Ascending aorta (tissue), 2 donors: ENCODE data around the gene SAMM50. TPM values are rescaled to one million over a fixed set of nuclear protein-coding genes. Genes with fewer than 3 reads are reported as not detected.

ENCODE experiments used
- DNase-seq, 2 donors: peaks; one replicate each; pipeline ENCODE4 v3.0.0-alpha.2; 2019; ENCODE audit warnings: low spot score in 2 of 2
- H3K27ac ChIP-seq, 2 donors: fragments of 200-600 bp; sonication (generic); one replicate each; pipeline ENCODE4 v1.5.1; 2016 to 2017; ENCODE audit warnings: mild to moderate bottlenecking in 1 of 2
- H3K27me3 ChIP-seq: fragments of 200-600 bp; sonication (generic); one replicate; pipeline ENCODE4 v1.5.1; 2017
- H3K36me3 ChIP-seq, 2 donors: fragments of 200-600 bp; sonication (generic); one replicate each; pipeline ENCODE4 v1.5.1; 2016
- H3K4me1 ChIP-seq, 2 donors: fragments of 200-600 bp; sonication (generic); one replicate each; pipeline ENCODE4 v1.5.1; 2016 to 2017; ENCODE audit warnings: mild to moderate bottlenecking in 1 of 2
- H3K4me3 ChIP-seq, 2 donors: fragments of 200-600 bp; sonication (generic); one replicate each; pipeline ENCODE4 v1.5.1; 2016 to 2017; ENCODE audit warnings: mild to moderate bottlenecking in 1 of 2
- H3K9me3 ChIP-seq, 2 donors: fragments of 200-600 bp; sonication (generic); one replicate each; pipeline ENCODE4 v1.5.1; 2016
- CTCF ChIP-seq, 3 experiments: fragments of 200-600 bp in 2 of 3; fragments of 450-650 bp in 1 of 3; sonication (generic) in 2 of 3; IDR thresholded peaks; one replicate each; pipeline ENCODE4 v1.5.1; 2016 to 2019; ENCODE audit warnings: antibody characterized with exemption in 3 of 3, mild to moderate bottlenecking in 1 of 3, moderate library complexity in 1 of 3
- intact Hi-C: fragments of 100-400 bp; cut with DNase I; formaldehyde crosslinking; loops from one replicate; pipeline ENCODE4 v1.15.1; 2023
- total RNA-seq: library from RNA; depleted of rRNA; stranded (reverse); fragments of >200 nt; gene quantifications from one replicate; pipeline ENCODE4 v1.1.0, GENCODE V29; 2016

SAMM50 gene
- total RNA-seq, 1 donor from 2014 or later, result 23.6 TPM

GRCh38 chr22:43946384-43946667 is 8.9 kb upstream of the SAMM50 start:
- H3K4me3 ChIP-seq, result no peak overlapping the region
- no peaks in the 10 kb centered on the region for H3K36me3 ChIP-seq
- TF ChIP-seq CTCF (IDR thresholded peaks at IDR 0.05), result no peak
- no peak overlapping the region for H3K27ac ChIP-seq
- intact Hi-C loops, result no loop called here
- H3K27me3 ChIP-seq, result no peaks in the 10 kb centered on the region
- no peak for DNase-seq
- H3K9me3 ChIP-seq, result no peaks in the 10 kb centered on the region
- no peaks in the 10 kb centered on the region for H3K4me1 ChIP-seq

- no peak for TF ChIP-seq CTCF (IDR thresholded peaks at IDR 0.05)
- Histone ChIP-seq H3K9me3 (no peaks in the 10 kb centered on the region), H3K4me3 (no peak overlapping the region), H3K27me3 (no peaks in the 10 kb centered on the region), H3K36me3 (no peaks in the 10 kb centered on the region), H3K4me1 (no peaks in the 10 kb centered on the region), H3K27ac (no peak overlapping the region)
- intact Hi-C loops, result no loop called here
- no peak for DNase-seq
These were observed 6.3 kb upstream of the SAMM50 start for GRCh38 chr22:43948836-43949406.

- Histone ChIP-seq H3K36me3 (no peaks in the 10 kb centered on the region), H3K4me1 (peaks cover 8 to 11% of the 10 kb centered on the region in 2 donors), H3K27ac (no peak overlapping the region), H3K4me3 (no peak overlapping the region), H3K27me3 (no peaks in the 10 kb centered on the region), H3K9me3 (no peaks in the 10 kb centered on the region)
- intact Hi-C loops, result no loop called here
- no peak for TF ChIP-seq CTCF (IDR thresholded peaks at IDR 0.05)
- DNase-seq, result no peak
These were observed 3.9 kb upstream of the SAMM50 start for GRCh38 chr22:43951391-43951790.

- no peaks in the 10 kb centered on the region for H3K36me3 ChIP-seq
- H3K4me1 ChIP-seq, result peaks cover 9 to 17% of the 10 kb centered on the region in 2 donors
- intact Hi-C loops, result no loop called here
- H3K27me3 ChIP-seq, result no peaks in the 10 kb centered on the region
- no peaks in the 10 kb centered on the region for H3K9me3 ChIP-seq
- no peak overlapping the region for H3K27ac ChIP-seq
- H3K4me3 ChIP-seq, result no peak overlapping the region
- no peak for TF ChIP-seq CTCF (IDR thresholded peaks at IDR 0.05)
- no peak for DNase-seq
These were observed 3.3 kb upstream of the SAMM50 start for GRCh38 chr22:43951966-43952365.

GRCh38 chr22:43953988-43954785 is 1.1 kb upstream of the SAMM50 start:
- no peak for TF ChIP-seq CTCF (IDR thresholded peaks at IDR 0.05)
- H3K27me3 ChIP-seq, result no peaks in the 10 kb centered on the region
- DNase-seq, result no peak
- H3K9me3 ChIP-seq, result no peaks in the 10 kb centered on the region
- no peak overlapping the region for H3K27ac ChIP-seq
- peak overlapping the region; percentile 89 to 98 for H3K4me3 ChIP-seq
- peaks cover 9 to 18% of the 10 kb centered on the region in 2 donors for H3K4me1 ChIP-seq
- no peaks in the 10 kb centered on the region for H3K36me3 ChIP-seq
- intact Hi-C loops, result loop anchor here (2.0 kb wide), 1 partner anchor 29 kb away; no protein-coding TSS in a partner anchor
